GM12872 (cell line): ENCODE measurements around the gene ADGRD1.

Source experiments
- CTCF ChIP-seq: IDR thresholded peaks from 3 replicates; pipeline ENCODE4 v1.5.1; 2011; ENCODE audit warnings: low read depth, mild to moderate bottlenecking, low read length, moderate library complexity; ENCODE audit not compliant: insufficient read depth

ADGRD1 gene

GRCh38 chr12:130954544-130954831, 781 bp downstream of the ADGRD1 start:
- no peak for TF ChIP-seq CTCF

GRCh38 chr12:130955238-130955816, 1.6 kb downstream of the ADGRD1 start:
- TF ChIP-seq CTCF = no peak

GRCh38 chr12:130956009-130956408, 2.3 kb downstream of the ADGRD1 start:
- no peak for TF ChIP-seq CTCF

GRCh38 chr12:130956456-130957303, 3.0 kb downstream of the ADGRD1 start:
- no peak for TF ChIP-seq CTCF

GRCh38 chr12:130957304-130957621, 3.6 kb downstream of the ADGRD1 start:
- TF ChIP-seq CTCF = no peak

- no peak for TF ChIP-seq CTCF
Observed at GRCh38 chr12:130958557-130959140, 4.9 kb downstream of the ADGRD1 start.

- no peak for TF ChIP-seq CTCF
Observed at GRCh38 chr12:130959632-130960031, 5.9 kb downstream of the ADGRD1 start.
